Breast epithelium (tissue), 3 donors: Measurements from ENCODE around the gene CUL3.
"Not testable (repeated sequence)": the region's sequence is repeated elsewhere in the genome, so short reads cannot be mapped to it uniquely, and the experiment has no call there.

Source experiments
- POLR2A ChIP-seq: fragments of 450-650 bp; IDR thresholded peaks from one replicate; pipeline ENCODE4 v1.6.1; 2016; ENCODE audit warnings: antibody characterized with exemption, mild to moderate bottlenecking, moderate library complexity
- TF ChIP-seq, protein P1 (sequence below), 3 donors: fragments of 450-650 bp; IDR thresholded peaks; one replicate each; pipeline ENCODE4 v1.5.1; 2016 to 2017; ENCODE audit warnings: antibody characterized with exemption in 3 of 3, mild to moderate bottlenecking in 3 of 3, moderate library complexity in 3 of 3

DNA sequence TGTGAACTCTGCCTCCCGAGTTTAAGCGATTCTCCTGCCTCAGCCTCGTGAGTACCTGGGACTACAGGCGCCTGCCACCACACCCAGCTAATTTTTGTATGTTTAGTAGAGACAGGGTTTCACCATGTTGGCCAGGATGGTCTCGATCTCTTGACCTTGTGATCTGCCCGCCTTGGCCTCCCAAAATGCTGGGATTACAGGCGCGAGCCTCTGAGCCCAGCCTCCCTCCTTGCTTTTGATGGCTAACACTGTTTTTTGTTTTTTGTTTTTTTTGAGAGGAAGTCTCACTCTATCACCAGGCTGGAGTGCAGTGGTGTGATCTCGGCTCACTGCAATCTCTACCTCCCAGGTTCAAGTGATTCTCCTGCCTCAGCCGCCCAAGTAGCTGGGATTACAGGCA, 68.8 kb downstream of the CUL3 start:
- TF ChIP-seq POLR2A: not testable (repeated sequence)
- TF ChIP-seq, protein P1, sequence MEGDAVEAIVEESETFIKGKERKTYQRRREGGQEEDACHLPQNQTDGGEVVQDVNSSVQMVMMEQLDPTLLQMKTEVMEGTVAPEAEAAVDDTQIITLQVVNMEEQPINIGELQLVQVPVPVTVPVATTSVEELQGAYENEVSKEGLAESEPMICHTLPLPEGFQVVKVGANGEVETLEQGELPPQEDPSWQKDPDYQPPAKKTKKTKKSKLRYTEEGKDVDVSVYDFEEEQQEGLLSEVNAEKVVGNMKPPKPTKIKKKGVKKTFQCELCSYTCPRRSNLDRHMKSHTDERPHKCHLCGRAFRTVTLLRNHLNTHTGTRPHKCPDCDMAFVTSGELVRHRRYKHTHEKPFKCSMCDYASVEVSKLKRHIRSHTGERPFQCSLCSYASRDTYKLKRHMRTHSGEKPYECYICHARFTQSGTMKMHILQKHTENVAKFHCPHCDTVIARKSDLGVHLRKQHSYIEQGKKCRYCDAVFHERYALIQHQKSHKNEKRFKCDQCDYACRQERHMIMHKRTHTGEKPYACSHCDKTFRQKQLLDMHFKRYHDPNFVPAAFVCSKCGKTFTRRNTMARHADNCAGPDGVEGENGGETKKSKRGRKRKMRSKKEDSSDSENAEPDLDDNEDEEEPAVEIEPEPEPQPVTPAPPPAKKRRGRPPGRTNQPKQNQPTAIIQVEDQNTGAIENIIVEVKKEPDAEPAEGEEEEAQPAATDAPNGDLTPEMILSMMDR (IDR thresholded peaks at IDR 0.05): not testable (repeated sequence)
